WTC11 (cell line): ENCODE data around the gene ZNF175.

Experiments used
- FOXK1 ChIP-seq: sonication (generic); formaldehyde crosslinking; IDR thresholded peaks from 2 replicates; pipeline ENCODE4 v1.8.0; 2022; ENCODE audit warnings: mild to moderate bottlenecking, moderate library complexity, missing genetic modification reagents
- MAX ChIP-seq: sonication (generic); formaldehyde crosslinking; IDR thresholded peaks from 2 replicates; pipeline ENCODE4 v1.8.0; 2022; ENCODE audit warnings: mild to moderate bottlenecking, missing genetic modification reagents
- MXD4 ChIP-seq: fragments of 250-450 bp; sonication (Bioruptor Pico); IDR thresholded peaks from 2 replicates; pipeline ENCODE4 v1.8.0; 2021; ENCODE audit warnings: mild to moderate bottlenecking, moderate library complexity, borderline replicate concordance
- NR2C2 ChIP-seq: sonication (generic); formaldehyde crosslinking; IDR thresholded peaks from 2 replicates; pipeline ENCODE4 v1.8.0; 2022; ENCODE audit warnings: mild to moderate bottlenecking, missing genetic modification reagents
- NR3C1 ChIP-seq: sonication (generic); formaldehyde crosslinking; conservative IDR thresholded peaks from 2 replicates; pipeline ENCODE4 v1.8.1; 2023; ENCODE audit warnings: low read depth, mild to moderate bottlenecking, missing genetic modification reagents
- USF1 ChIP-seq: sonication (generic); formaldehyde crosslinking; IDR thresholded peaks from 2 replicates; pipeline ENCODE4 v1.8.0; 2022; ENCODE audit warnings: mild to moderate bottlenecking, missing genetic modification reagents
- TF ChIP-seq, protein P1 (sequence below): fragments of 200-600 bp; IDR thresholded peaks from 2 replicates; pipeline ENCODE4 v1.8.0; 2022; ENCODE audit warnings: antibody characterized with exemption

GRCh38 chr19:51573331-51573730 is 2.2 kb downstream of the ZNF175 start:
- TF ChIP-seq, protein P1, sequence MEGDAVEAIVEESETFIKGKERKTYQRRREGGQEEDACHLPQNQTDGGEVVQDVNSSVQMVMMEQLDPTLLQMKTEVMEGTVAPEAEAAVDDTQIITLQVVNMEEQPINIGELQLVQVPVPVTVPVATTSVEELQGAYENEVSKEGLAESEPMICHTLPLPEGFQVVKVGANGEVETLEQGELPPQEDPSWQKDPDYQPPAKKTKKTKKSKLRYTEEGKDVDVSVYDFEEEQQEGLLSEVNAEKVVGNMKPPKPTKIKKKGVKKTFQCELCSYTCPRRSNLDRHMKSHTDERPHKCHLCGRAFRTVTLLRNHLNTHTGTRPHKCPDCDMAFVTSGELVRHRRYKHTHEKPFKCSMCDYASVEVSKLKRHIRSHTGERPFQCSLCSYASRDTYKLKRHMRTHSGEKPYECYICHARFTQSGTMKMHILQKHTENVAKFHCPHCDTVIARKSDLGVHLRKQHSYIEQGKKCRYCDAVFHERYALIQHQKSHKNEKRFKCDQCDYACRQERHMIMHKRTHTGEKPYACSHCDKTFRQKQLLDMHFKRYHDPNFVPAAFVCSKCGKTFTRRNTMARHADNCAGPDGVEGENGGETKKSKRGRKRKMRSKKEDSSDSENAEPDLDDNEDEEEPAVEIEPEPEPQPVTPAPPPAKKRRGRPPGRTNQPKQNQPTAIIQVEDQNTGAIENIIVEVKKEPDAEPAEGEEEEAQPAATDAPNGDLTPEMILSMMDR: no peak
- no peak for TF ChIP-seq FOXK1 (CRISPR knock-in tag)
- TF ChIP-seq USF1 (CRISPR knock-in tag): no peak
- TF ChIP-seq MXD4: no peak
- TF ChIP-seq NR3C1 (CRISPR knock-in tag): no peak
- no peak for TF ChIP-seq NR2C2
- no peak for TF ChIP-seq MAX (CRISPR knock-in tag)
